HG03442 (cell line): ENCODE results near the gene GPS1.

Source experiments
- ATAC-seq: cut with Tn5 transposase; IDR thresholded peaks from one replicate; pipeline ENCODE4 v1.9.1; 2021; ENCODE audit warnings: mild to moderate bottlenecking, moderate library complexity; ENCODE audit not compliant: unreplicated experiment

GPS1 gene

GRCh38 chr17:82051776-82052637 lies at the start of gene GPS1, which contains the start of gene RFNG:
Gene GPS1, plus strand, starts transcription at chr17:82051898. Its CDS starts 34 bp downstream, at chr17:82051932.
Gene RFNG, minus strand, starts transcription at chr17:82051811. Its CDS starts 45 bp downstream, at chr17:82051766.
- ATAC-seq = no peak

- no peak for ATAC-seq
These were observed 48.0 kb upstream of the GPS1 start for GRCh38 chr17:82003411-82004381.

- no peak for ATAC-seq
These were observed 46.9 kb upstream of the GPS1 start for GRCh38 chr17:82004517-82005455.

- no peak for ATAC-seq
These were observed 45.9 kb upstream of the GPS1 start for GRCh38 chr17:82005701-82006348.

DNA sequence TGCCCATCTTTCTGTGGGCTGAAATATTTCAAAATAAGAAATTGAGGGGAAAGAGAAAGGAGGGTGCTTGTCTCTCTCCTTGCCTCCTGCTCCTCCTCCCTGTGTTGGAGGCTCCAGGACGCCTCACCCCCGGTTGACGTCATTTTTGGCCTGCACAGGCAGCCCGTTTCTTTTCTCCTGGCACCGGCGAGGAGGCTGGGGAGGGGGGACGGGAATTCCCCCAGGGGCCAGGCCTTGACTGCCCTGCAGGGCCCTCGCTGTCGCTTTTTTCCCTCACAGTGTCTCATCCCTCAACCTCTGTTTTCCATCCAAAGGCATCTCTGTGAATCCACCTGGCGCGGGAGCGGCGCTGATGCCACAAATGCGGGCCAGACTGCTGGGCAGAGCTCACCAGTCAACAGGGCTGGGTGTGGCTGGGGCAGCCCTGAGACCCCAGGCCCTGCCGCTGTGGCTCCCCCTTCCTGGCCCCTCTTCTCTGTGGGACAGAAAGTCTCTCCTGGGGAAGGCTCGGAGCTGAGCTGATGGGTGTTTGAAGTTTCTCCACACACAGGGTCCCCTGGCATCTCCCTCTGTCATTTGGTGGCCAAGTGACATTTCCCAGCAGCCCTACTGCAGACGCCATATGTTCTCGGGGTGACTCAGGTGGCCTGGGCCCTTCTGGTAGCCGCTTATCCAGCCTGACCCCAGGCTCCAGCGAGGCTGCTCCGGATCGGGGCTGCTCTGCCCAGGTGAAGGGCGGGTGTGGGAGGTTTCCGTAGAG lies 45.0 kb upstream of the GPS1 start:
- no peak for ATAC-seq

GRCh38 chr17:82007228-82007494 lies 44.5 kb upstream of the GPS1 start:
- no peak for ATAC-seq

GRCh38 chr17:82007495-82008257 lies 44.0 kb upstream of the GPS1 start:
- ATAC-seq = no peak

DNA sequence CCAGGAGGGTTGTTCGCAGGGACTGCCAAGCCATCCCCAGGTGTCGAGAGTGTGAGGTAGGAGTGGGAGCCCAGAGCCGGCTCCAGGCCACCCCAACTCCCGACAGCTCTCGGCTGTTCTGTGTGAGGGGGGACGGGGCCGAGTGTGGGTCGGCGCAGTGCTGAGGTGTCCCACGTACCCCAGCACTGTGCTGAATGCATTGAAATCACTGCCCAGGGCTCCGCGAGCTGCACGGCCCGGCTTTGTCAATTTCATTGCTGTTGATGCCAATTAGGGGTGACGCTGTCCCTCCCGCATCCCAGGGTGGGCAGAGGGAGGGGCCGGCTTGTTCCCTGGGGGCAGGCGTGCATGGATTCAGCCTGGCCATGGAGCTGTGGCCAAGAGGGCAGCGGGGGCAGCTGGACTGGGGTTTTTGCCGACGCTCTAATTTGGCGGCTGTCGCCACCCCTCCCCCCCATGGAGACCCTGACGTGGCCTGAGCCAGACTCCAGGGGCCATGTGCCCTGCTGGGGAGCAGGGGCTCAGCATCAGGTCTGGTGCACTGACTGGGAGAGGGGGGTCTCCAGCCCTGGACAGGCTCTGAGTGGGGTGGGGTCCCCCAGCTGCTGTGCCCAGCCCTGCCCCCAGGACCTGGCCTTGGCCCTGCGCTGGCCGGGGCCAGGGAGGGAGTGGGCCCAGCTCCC lies 43.3 kb upstream of the GPS1 start:
- no peak for ATAC-seq

- ATAC-seq = no peak
These were observed 42.7 kb upstream of the GPS1 start for GRCh38 chr17:82008941-82009405.

- no peak for ATAC-seq
These were observed 42.3 kb upstream of the GPS1 start for GRCh38 chr17:82009413-82009812.

GRCh38 chr17:82010575-82011525 lies 40.8 kb upstream of the GPS1 start:
- ATAC-seq = no peak

- no peak for ATAC-seq
These were observed 40.0 kb upstream of the GPS1 start for GRCh38 chr17:82011617-82012187.

DNA sequence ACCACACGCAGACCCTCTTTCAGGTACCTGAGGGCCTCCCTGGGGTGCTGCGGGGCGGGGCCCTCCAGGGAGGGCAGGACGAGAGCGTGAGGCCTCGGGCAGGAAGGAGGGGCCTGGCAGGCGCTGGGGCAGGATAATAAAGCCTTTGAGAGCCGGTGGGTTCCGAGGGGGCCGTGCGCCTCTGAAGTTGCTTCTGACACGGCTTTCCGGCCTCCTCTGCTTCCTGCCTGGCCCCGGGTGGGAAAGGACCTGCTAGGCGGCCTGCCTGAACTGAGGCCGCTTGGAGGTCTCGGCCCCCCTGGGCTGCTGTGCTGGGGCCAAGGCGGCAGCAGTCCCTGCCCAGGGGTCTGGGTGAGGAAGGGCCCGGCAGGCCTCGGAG lies 39.4 kb upstream of the GPS1 start:
- ATAC-seq = no peak

DNA sequence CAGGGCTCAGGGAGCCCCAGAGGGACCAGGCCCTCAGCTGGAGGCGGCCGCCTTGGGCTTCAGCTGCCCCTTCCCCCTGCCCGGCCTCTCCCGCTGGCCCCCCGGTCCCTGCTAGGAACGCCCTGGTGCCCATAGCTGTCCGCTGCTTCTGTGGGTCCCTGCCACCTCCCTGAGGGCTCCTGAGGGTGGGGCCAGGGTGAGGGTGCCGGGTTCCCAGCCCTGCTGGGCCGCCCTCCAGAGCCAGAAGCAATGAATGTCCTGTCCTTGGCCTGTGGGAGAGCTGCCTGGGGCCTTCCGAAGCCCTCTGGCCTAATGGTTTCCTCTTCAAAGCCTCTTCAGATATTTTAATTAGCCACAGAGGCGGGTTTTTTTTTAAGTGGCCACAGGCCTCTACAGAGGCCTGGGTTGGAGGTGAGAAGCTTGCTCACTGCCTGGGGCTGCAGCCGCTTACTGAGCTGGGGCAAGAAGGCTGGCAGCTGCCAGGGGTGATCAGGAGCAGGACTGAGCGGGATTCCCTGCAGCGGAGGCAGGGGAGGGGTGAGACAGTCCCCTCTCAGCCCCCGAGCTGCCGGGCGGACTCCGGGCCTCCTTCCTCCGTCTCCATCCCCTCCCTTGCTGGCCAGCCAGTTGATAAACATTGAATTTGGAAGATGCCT lies 38.9 kb upstream of the GPS1 start:
- ATAC-seq = no peak

DNA sequence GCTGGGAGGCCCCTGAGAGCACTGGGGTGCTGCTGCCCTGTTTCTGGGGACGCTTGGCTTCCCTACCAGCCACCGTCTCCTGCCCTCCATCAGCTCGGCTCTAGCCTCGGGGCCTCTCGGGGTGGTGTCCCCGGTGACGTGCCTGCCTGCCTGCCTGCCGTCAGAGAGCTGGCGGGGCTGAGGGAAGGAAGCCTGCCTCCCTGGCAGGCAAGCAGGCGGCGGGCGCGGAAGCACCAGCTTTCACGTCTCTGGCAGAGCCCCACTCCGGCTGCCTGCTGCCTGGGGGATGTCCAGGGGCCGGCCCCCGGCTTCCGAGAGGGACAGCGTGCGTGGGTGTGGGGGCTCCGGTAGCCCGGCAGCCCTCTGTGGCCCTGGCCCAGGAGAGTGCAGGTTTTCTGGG lies 38.4 kb upstream of the GPS1 start:
- no peak for ATAC-seq

DNA sequence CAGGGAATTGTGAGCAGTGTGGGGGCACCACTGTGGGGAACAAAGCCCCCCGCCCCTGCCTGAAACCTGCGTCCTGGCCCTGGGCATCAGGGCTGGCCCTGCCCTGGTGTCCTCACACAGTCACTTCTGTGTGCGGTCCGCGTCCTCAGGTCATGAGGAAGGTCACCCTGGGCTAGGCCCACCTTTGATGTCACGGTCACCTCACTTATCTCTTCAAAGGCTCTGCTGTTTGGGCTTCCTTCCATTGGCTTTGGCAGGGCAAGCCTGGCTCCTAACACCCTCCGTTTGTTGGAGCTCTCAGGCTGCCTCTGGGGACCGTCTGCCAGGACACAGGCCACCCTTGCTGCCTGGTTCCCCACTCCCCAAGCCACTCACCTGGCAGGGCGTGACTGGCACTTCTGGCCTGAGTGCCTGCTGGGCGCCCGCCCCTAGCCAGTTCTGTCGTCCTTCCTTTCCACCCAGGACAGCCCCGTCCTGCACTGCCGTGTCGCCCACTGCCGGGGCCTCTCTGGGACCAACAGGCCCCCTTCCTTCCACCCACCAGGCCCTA lies 37.9 kb upstream of the GPS1 start:
- no peak for ATAC-seq
